Skeletal muscle tissue (tissue), 4 donors: ENCODE data around the gene GOLPH3. TPM values are rescaled to one million over a fixed set of nuclear protein-coding genes. Genes with fewer than 3 reads are reported as not detected.
"Not testable (repeated sequence)": the region's sequence is repeated elsewhere in the genome, so short reads cannot be mapped to it uniquely, and the experiment has no call there.

Experiments
- H3K27ac ChIP-seq: one replicate; pipeline ENCODE4 v1.7.0; 2013; ENCODE audit warnings: mild to moderate bottlenecking, low read depth, low read length, inconsistent platforms
- H3K27me3 ChIP-seq, 3 donors: one replicate each; pipeline ENCODE4 v1.7.0; 2013; ENCODE audit warnings: low read length in 3 of 3; ENCODE audit not compliant: control insufficient read depth in 3 of 3, insufficient read depth in 3 of 3
- H3K36me3 ChIP-seq, 3 donors: one replicate each; pipeline ENCODE4 v1.7.0; 2013; ENCODE audit warnings: low read length in 3 of 3; ENCODE audit not compliant: control insufficient read depth in 3 of 3, insufficient read depth in 3 of 3
- H3K4me1 ChIP-seq, 3 donors: one replicate each; pipeline ENCODE4 v1.7.0; 2013; ENCODE audit warnings: low read length in 3 of 3, mild to moderate bottlenecking in 3 of 3; ENCODE audit not compliant: control insufficient read depth in 3 of 3, insufficient read depth in 3 of 3
- H3K4me3 ChIP-seq, 3 donors: one replicate each; pipeline ENCODE4 v1.7.0; 2013; ENCODE audit warnings: low read length in 3 of 3
- H3K9ac ChIP-seq, 3 donors: one replicate each; pipeline ENCODE4 v1.7.0; 2013; ENCODE audit warnings: low read length in 3 of 3, mild to moderate bottlenecking in 3 of 3, moderate library complexity in 2 of 3, low read depth in 1 of 3
- H3K9me3 ChIP-seq, 3 donors: one replicate each; pipeline ENCODE4 v1.7.0; 2013; ENCODE audit warnings: low read length in 3 of 3; ENCODE audit not compliant: control insufficient read depth in 3 of 3
- total RNA-seq: library from RNA; depleted of rRNA; stranded (reverse); fragments of >200 nt; gene quantifications from one replicate; pipeline ENCODE4 v1.2.3, GENCODE V29; 2014
- donor health status: Osteomylitis.

Gene GOLPH3
- total RNA-seq, 1 donor from 2014 or later, result 50.6 TPM

DNA sequence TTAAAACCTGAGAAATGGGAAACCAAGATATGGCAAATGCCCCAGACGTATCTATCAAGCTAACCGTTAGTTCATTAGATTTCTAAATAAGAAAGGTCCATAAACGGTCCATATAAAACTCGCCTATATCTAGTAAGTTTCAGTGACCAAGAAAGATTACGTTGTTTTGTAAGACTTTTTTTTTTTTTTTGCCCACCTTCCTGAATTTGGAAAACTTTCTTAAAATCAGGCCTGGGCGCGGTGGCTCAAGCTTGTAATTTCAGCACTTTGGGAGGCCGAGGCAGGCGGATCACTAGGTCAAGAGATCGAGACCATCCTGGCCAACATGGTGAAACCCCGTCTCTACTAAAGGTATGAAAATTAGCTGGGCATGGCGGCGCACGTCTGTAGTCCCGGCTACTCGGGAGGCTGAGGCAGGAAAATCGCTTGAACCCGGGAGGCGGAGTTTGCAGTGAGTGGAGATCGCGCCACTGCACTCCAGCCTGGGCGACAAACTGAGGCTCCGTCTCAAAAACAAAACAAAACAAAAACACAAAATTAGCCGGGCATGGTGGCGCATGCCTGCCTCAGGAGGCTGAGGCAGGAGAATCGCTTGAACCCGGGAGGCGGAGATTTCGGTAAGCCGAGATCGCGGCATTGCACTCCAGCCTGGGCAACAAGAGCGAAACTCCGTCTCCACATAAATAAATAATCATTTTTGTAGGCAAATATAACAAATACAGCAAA lies 1.8 kb downstream of the GOLPH3 start:
- peak overlapping the region; percentile 72 to 99 (median 98) for H3K9ac ChIP-seq
- peak overlapping the region; percentile 99 for H3K27ac ChIP-seq
- not testable (repeated sequence) for H3K9me3 ChIP-seq, H3K27me3 ChIP-seq
- peaks cover 0 to 13% (median 12%) of the 10 kb centered on the region in 3 donors for H3K36me3 ChIP-seq
- peaks cover 12 to 24% (median 13%) of the 10 kb centered on the region in 3 donors for H3K4me1 ChIP-seq
- peak overlapping the region; percentile 86 to 98 (median 91) for H3K4me3 ChIP-seq

DNA sequence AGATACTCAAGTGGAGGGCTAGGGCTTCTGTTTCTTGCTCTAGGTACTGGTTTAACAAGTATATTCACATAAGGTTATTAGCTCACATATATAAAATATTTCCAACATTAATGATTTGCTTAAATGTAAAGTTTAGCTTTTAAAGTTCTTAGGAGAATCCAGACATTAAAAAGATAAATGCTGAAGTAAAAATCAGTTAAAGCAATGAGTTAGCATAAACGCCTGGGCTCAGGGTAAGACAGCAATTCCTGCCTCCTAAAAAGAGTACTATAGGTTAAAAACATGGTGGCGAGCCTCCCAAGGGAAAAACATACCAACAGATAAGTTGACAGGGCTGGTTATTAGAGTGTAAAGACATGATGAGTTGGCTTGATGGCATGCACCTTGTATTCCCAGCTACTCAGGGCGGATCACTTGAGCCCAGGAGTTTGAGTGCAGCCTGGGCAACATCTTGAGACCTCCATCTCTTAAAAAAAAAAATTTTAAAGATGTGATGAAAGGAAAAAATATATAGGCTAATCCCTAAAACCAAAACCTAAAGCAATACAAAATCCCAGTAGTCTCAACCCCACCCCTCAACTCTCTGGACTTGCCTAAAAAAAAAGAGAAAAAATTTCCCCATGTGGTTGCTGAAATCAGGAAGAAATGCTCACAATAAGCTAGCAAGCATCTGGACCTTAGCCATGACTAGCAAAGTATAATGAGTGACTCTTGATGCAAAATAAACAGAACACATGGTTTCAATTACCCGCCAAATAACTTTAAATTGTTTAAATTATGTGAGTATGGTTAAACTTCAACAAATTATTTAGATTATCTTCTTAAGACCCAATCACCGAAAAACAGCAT lies 3.6 kb downstream of the GOLPH3 start:
- H3K27ac ChIP-seq, result no peak overlapping the region
- peak overlapping the region in 1 of 3 donors; percentile 20 for H3K9ac ChIP-seq
- H3K36me3 ChIP-seq, result peaks cover 0 to 13% (median 12%) of the 10 kb centered on the region in 3 donors
- no peaks in the 10 kb centered on the region for H3K9me3 ChIP-seq
- H3K4me3 ChIP-seq, result no peak overlapping the region
- H3K4me1 ChIP-seq, result peaks cover 18 to 29% (median 19%) of the 10 kb centered on the region in 3 donors
- H3K27me3 ChIP-seq, result no peaks in the 10 kb centered on the region

DNA sequence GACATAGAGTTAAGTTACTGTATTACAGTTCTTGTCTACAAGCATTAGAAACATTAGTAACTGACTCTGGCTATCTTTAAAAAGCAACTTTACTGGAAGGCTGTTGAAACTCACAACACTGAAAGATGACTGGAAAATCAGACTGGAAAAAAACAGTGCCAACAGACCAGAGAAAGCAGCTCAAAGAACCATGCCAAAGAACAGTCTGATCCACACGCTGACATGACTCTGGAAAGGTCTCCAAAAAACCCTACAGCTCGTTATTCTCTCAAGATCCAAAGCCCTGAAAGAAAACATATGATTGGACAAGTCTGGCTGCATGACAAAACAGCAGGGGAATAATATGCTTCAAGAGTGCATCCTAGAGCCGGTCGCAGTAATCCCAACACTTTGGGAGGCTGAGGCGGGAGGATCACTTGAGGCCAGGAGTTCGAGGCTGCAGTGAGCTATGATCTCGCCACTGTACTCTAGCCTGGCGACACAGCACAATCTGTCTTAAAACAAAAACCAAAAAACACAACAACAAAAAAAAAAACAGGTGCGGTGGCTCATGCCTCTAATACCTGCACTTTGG lies 5.6 kb downstream of the GOLPH3 start:
- peaks cover 25 to 30% (median 27%) of the 10 kb centered on the region in 3 donors for H3K4me1 ChIP-seq
- H3K4me3 ChIP-seq, result no peak overlapping the region
- H3K27ac ChIP-seq, result peak overlapping the region; percentile 23
- no peaks in the 10 kb centered on the region for H3K27me3 ChIP-seq
- H3K9ac ChIP-seq, result peak overlapping the region in 1 of 3 donors; percentile 0
- H3K36me3 ChIP-seq, result peaks cover 0 to 13% (median 12%) of the 10 kb centered on the region in 3 donors
- no peaks in the 10 kb centered on the region for H3K9me3 ChIP-seq

DNA sequence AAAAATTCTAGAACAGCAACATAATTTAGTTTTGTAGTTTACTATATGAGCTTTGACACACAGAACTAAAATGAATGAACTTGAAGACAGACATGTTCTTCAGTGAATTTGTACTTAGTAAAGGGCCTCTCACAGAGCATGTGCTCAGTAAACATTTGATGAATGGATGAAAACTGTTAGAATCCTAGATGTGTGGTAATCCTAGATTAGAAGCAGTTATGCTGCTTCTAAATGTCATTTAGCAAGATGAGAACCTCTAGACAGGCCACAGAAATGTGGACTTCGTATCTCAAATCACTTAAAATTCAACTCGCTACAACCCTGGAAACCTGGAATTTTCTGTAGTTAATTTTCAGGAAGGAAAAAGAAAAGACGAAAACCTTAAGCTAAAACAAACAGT lies 8.5 kb downstream of the GOLPH3 start:
- Histone ChIP-seq H3K4me1 (peaks cover 23 to 28% (median 26%) of the 10 kb centered on the region in 3 donors), H3K36me3 (peaks cover 0 to 11% (median 9%) of the 10 kb centered on the region in 3 donors), H3K27ac (no peak overlapping the region), H3K9ac (peak overlapping the region in 1 of 3 donors; percentile 20), H3K27me3 (no peaks in the 10 kb centered on the region), H3K4me3 (no peak overlapping the region), H3K9me3 (no peaks in the 10 kb centered on the region)

DNA sequence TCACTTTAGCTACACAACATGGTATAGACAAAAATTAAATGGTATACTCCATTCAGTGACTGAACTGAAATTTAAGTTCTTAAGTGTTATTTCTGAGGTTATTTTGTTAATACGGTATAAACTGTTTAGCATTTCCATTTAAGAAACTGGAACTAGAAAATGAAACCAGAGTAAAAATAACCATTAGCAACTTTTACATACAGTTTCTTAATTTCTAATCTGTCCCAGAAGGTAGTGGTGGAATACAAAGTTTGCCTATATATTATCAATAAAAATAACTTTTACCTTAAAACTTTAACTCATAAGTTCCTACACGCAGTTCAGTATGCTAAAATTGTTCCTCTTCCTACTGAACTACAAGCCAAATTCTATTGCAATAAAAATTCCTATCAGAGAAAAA lies 10.3 kb downstream of the GOLPH3 start:
- Histone ChIP-seq H3K27ac (no peak overlapping the region), H3K27me3 (no peaks in the 10 kb centered on the region), H3K9me3 (no peaks in the 10 kb centered on the region), H3K36me3 (peaks cover 0 to 4% (median 3%) of the 10 kb centered on the region in 3 donors), H3K4me3 (no peak overlapping the region), H3K9ac (no peak overlapping the region), H3K4me1 (peaks cover 21 to 25% (median 22%) of the 10 kb centered on the region in 3 donors)

DNA sequence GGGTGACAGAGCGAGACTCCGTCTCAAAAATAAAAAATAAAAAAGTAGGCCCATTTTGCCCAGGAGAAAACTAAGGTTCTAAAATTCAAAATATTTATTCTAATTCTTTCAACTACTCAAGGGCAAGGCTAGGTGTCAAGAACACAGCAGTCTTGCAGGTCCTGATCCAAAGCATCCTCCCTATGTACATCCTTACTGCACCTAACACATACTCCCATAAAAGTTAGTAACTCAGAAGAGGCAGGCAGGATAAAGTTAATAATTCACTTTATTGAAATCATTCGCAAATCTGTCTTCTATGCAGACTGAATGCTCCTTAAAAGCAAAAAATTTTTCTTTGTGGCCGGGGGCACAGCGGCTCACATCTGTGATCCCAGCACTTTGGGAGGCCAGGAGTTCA lies 11.1 kb downstream of the GOLPH3 start:
- no peak overlapping the region for H3K9ac ChIP-seq
- no peak overlapping the region for H3K4me3 ChIP-seq
- H3K9me3 ChIP-seq, result no peaks in the 10 kb centered on the region
- H3K36me3 ChIP-seq, result peaks cover 0 to 3% (median 0%) of the 10 kb centered on the region in 3 donors
- H3K27ac ChIP-seq, result no peak overlapping the region
- peaks cover 25 to 28% (median 25%) of the 10 kb centered on the region in 3 donors for H3K4me1 ChIP-seq
- H3K27me3 ChIP-seq, result no peaks in the 10 kb centered on the region

DNA sequence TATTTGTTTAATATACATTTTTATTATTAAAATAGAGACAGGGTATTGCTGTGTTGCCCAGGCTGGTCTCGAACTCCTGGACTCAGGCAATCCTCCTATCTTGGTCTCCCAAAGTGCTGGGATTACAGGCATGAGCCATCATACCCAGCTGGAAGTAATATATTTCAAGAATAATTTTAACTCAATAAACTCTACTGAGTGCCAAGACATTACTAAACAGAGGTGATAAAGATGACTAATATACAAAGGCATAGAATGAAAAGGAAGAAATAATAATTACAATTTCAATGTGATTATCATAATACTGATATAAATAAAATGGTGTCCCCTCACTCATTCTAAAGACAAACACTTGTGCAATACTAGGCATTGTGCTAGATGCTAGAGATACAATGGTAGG lies 13.9 kb downstream of the GOLPH3 start:
- H3K27ac ChIP-seq, result no peak overlapping the region
- H3K4me1 ChIP-seq, result peaks cover 17 to 25% (median 21%) of the 10 kb centered on the region in 3 donors
- H3K27me3 ChIP-seq, result no peaks in the 10 kb centered on the region
- no peaks in the 10 kb centered on the region for H3K9me3 ChIP-seq
- H3K4me3 ChIP-seq, result no peak overlapping the region
- H3K9ac ChIP-seq, result no peak overlapping the region
- H3K36me3 ChIP-seq, result peaks cover 0 to 3% (median 0%) of the 10 kb centered on the region in 3 donors

DNA sequence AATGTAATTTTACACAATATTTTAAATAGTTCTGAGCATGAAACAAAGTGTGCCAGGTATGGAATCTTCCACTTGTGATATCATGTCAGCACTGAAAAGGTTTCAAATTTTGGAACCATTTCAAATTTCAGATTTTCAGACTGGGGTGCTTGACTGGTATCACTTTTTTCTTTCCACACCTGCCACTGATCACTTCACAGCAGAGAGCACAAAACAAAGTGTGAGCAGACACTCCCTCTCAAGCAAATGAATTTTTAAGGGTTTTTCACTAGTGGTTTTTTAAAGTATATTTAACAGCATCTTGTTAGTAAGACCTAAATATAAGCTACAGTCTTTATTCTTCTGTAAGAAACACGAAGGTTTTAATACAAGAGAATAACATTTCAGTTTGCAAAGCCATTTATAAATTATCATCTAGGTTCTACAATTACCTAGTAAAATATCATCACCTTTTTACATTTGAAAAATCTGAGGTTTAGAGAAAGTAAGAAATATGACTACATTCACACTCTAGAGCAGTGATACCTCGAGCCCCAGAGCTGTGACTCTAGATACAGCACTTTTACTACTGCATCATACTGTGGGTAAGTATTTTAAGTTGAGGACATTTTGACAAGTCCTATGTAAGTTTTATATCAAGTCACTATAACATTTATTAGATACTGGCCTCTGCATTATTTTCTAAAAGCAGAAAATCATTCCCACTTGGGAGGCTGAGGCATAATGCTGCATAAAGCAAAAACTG lies 14.6 kb downstream of the GOLPH3 start:
- H3K27ac ChIP-seq, result no peak overlapping the region
- no peak overlapping the region for H3K4me3 ChIP-seq
- H3K27me3 ChIP-seq, result no peaks in the 10 kb centered on the region
- peaks cover 14 to 22% (median 19%) of the 10 kb centered on the region in 3 donors for H3K4me1 ChIP-seq
- H3K36me3 ChIP-seq, result peaks cover 0 to 3% (median 0%) of the 10 kb centered on the region in 3 donors
- no peaks in the 10 kb centered on the region for H3K9me3 ChIP-seq
- H3K9ac ChIP-seq, result peak overlapping the region in 1 of 3 donors; percentile 14

DNA sequence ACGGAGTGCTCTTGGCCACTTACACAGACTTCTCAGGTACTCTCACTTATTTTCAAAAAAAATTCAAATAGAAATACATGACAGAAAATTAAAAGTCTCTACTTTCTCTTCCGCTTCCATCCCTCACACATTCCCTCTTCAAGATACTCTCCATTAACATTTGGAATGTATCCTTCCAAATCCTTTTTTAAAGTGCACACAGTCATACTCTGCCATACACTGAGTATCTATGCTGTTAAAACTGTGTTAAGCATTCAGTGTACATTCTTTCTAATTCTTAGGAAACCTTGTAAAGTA lies 15.5 kb downstream of the GOLPH3 start:
- H3K9ac ChIP-seq, result peak overlapping the region in 1 of 3 donors; percentile 3
- no peak overlapping the region for H3K4me3 ChIP-seq
- H3K27ac ChIP-seq, result no peak overlapping the region
- H3K27me3 ChIP-seq, result no peaks in the 10 kb centered on the region
- no peaks in the 10 kb centered on the region for H3K9me3 ChIP-seq
- H3K36me3 ChIP-seq, result peaks cover 0 to 3% (median 0%) of the 10 kb centered on the region in 3 donors
- peaks cover 19 to 25% (median 24%) of the 10 kb centered on the region in 3 donors for H3K4me1 ChIP-seq
